Epithelial cell of esophagus (primary cell): Measurements from ENCODE around the gene INPP5A.
"Not testable (repeated sequence)": the region's sequence is repeated elsewhere in the genome, so short reads cannot be mapped to it uniquely, and the experiment has no call there.

Experiments
- DNase-seq: peaks from one replicate; pipeline ENCODE4 v3.0.0; 2010; ENCODE audit warnings: low read depth
- H3K4me3 ChIP-seq: 2 replicates; pipeline ENCODE4 v1.5.1; 2011; ENCODE audit warnings: mild to moderate bottlenecking, low read length, control low read depth
- TF ChIP-seq, protein P1 (sequence below): IDR thresholded peaks from 2 replicates; pipeline ENCODE4 v1.5.1; 2011; ENCODE audit warnings: low read depth, mild to moderate bottlenecking, low read length, control low read depth, inconsistent platforms; ENCODE audit not compliant: insufficient read depth; ENCODE audit errors: missing control alignments

Gene INPP5A

DNA sequence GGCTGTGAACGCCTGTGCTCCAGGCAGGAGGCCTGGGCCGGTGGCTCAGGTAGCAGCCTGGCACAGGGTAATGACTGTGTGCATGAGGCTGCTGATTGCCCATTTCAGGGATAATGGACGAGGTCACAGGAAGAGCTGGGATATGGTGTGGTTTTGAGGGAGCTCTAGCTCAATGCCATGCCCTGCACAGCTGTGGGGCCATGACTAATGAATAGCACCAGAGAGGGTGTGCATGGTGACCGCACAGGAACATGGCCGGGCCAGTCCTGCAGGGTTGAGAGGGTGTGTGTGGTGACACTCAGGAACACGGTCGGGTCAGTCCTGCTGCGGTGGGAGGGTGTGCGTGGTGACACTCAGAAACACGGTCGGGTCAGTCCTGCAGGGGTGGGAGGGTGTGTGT, 226.5 kb downstream of the INPP5A start:
- no peak overlapping the region for H3K4me3 ChIP-seq
- DNase-seq, result peak; percentile 5
- TF ChIP-seq, protein P1, sequence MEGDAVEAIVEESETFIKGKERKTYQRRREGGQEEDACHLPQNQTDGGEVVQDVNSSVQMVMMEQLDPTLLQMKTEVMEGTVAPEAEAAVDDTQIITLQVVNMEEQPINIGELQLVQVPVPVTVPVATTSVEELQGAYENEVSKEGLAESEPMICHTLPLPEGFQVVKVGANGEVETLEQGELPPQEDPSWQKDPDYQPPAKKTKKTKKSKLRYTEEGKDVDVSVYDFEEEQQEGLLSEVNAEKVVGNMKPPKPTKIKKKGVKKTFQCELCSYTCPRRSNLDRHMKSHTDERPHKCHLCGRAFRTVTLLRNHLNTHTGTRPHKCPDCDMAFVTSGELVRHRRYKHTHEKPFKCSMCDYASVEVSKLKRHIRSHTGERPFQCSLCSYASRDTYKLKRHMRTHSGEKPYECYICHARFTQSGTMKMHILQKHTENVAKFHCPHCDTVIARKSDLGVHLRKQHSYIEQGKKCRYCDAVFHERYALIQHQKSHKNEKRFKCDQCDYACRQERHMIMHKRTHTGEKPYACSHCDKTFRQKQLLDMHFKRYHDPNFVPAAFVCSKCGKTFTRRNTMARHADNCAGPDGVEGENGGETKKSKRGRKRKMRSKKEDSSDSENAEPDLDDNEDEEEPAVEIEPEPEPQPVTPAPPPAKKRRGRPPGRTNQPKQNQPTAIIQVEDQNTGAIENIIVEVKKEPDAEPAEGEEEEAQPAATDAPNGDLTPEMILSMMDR, result no peak

DNA sequence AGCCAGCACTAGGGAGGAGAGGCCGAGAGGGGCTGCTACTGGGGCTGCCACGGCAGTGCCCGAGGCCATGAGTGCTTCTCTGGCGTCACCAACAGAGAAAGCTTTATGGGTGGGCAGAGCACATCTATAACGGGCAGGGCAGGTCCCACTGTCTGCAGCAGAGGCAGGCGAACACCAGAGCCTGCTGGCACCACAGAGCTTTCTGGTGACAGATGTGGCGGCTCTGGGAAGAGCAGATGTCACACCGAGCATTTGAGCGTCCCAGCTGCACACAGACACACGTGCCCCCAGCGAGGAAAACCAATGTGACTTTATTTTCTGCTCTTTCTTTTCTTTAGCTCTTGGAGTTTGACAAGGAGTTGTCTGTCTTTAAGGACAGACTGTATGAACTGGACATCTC, 227.8 kb downstream of the INPP5A start:
- H3K4me3 ChIP-seq, result no peak overlapping the region
- TF ChIP-seq, protein P1, result no peak
- DNase-seq, result no peak

DNA sequence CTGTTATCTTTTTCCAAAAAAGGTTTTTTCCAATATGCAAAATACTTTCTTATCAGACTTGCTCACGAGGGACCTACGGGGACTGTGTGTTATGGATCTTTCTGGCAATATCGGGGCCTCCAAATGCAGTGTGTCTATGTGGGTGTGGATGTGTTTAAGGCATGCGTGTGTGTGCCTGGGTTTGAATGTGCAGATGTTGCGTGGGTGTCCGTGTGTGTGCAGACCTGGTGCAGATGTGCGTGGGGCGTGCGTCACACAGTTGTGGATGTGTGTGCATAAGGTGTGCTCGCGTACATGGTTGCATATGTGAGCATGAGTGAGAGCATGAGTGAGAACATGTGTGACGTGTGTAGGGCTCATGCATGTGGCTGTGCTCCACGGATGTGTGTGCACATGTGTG, 228.7 kb downstream of the INPP5A start:
- TF ChIP-seq, protein P1, result no peak
- no peak overlapping the region for H3K4me3 ChIP-seq
- DNase-seq, result no peak

DNA sequence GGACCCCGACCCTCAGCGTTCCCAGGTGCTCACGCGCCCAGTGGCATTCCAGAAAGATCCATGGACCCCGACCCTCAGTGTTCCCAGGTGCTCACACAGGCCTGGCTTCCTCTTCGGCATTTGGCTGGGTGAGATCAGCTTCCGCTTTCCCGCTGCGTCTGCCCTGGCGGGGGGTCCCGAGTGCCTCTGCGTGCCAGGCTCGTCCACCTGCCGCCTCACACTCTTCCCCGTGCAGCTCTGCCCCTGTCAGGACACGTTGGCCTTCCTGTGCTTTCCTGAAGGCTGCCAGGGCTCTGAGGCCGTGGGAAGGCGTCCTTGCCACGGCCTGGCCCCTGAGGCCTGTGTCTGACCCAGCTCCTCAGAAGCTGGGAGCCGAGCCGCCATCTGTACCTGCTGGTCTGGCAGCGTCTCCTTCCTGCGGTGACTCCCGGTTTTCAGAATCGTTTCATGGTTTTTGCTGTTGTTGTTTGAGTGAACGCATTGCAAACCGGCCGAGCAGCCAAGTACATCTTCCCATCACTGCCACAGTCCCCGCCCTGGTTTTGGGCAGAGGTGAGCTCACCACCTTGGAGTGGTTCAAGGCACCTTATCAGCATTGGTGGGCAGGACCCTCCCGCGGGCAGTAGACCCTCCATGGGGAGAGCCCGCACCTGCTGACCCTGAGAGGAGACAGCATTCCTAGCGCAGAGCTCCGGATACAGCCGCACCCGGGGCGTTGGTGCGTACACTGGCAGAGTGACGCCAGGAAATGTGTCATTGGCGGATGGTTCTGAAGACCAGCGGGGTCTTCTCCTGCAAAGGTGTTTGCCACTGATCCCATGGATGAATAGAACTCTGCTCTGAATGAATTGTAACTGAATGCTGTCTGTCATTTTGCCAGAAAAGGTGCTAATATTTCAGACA, 231.0 kb downstream of the INPP5A start:
- TF ChIP-seq, protein P1, result no peak
- DNase-seq, result no peak
- H3K4me3 ChIP-seq, result no peak overlapping the region

DNA sequence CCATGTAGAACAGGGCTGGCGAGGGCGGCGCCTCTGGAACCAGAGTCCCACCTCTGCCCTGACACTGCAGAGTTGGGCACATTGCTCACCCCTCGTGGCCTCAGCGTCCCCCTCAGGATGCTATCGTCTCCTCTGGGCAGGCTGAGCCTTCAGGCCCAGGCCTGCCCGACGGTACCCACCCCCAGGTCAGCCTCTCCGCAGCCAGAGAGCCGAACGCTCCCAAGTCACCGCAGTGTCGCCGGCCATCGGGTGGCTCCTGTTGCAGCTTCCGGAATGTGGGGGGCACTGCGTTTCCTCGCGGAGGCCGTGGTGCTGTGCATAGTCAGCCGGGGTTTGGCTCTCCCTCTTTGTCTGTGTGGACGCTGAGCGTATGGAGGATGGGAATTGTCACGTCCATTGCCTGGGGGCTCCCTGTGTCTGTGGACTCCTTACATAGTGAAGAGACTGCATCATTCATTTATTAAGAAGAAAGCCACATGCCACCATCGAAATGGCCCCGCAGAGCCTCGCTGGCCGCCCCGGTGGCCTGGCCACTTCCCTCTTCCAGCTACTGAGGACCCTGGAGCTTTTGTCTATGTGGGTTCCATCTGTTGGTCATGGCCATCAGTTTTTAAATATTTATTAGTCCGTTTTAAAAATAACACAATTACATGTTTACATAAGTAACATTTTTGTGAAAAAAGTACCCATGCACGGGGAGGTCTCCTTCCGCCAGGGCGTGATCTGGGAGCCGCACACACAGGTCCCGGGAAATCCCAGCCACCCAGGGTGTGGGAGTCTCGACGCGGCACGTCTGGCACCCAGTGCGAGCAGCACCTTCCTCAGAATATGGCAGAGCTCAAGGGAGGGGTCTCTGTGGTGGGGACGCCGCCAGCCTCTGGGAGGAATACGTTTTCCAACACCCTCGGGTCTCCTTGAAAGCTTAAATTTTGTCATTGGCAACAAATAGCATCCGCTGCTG, 232.8 kb downstream of the INPP5A start:
- H3K4me3 ChIP-seq, result no peak overlapping the region
- DNase-seq, result no peak
- TF ChIP-seq, protein P1, result no peak

DNA sequence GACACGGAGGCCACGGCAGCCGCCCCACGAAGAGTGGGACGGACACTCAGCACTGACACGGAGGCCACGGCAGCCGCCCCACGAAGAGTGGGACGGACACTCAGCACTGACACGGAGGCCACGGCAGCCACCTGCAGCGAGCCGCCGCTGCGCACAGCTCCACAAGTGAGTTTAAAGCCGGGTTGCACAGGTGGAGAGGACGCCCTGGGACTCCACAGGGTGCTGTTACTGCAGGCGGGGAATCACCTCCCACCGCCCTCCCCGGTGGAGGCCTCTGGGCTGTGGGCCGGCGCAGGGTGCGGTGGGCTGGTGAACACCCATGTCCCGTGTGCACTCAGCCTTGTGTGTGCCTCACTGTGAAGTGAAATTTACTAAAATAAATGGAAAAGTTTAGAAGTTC, 235.2 kb downstream of the INPP5A start:
- not testable (repeated sequence) for DNase-seq, H3K4me3 ChIP-seq

DNA sequence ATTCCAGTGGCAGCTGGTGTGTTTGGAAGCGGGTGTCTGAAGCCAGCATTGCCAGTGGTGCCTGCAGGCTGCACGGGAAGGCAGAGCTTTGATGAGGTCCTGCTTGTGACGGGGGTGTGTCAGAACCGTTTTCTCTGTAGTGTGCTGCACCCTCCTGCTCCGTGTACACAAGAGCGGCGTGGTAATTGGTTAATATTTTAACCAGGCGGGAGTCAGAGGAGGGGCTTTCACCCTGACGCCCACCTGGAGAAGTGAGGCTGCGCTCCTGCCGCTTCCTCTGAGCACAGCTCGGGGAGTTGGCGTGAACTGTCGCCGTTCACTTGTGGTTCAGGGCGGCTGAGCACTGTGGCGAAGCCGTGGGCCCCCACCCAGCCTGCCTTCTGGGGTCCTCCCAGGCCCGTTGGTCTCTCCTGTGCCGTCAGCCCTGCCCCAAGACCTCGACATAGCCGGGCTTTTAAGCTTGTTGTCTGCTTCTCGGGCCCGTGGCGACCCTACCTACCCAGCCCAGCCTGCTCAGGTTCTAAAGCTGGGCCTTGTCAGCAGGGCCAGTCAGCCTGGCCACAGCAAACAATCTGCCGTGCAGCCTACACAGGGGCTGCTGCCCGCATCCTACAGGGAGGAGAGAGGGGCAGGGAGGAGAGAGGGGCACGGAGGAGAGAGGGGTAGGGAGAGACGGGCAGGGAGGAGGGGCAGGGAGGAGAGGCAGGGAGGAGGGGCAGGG, 236.8 kb downstream of the INPP5A start:
- H3K4me3 ChIP-seq, result no peak overlapping the region
- DNase-seq, result no peak
- TF ChIP-seq, protein P1, result no peak
